Mesodermal cell (in vitro differentiated cells): ENCODE results near the gene JMJD1C.

ENCODE experiments used
- H3K27ac ChIP-seq: 2 replicates; pipeline ENCODE4 v1.7.0; 2013; ENCODE audit warnings: mild to moderate bottlenecking, low read depth, low read length, moderate library complexity; ENCODE audit not compliant: severe bottlenecking
- H3K36me3 ChIP-seq: 2 replicates; pipeline ENCODE4 v1.7.1; 2013; ENCODE audit warnings: mild to moderate bottlenecking, low read length, moderate library complexity; ENCODE audit not compliant: control insufficient read depth, insufficient read depth
- H3K4me1 ChIP-seq: one replicate; pipeline ENCODE4 v1.7.1; 2013; ENCODE audit warnings: mild to moderate bottlenecking, low read length; ENCODE audit not compliant: insufficient read depth, control insufficient read depth, poor library complexity, severe bottlenecking
- H3K4me3 ChIP-seq: 2 replicates; pipeline ENCODE4 v1.7.0; 2013; ENCODE audit warnings: low read length, control low read depth, mild to moderate bottlenecking; ENCODE audit not compliant: insufficient read depth, poor library complexity, severe bottlenecking; ENCODE audit errors: extremely low read depth
- H3K9me3 ChIP-seq: 2 replicates; pipeline ENCODE4 v1.7.1; 2013; ENCODE audit warnings: mild to moderate bottlenecking, low read length, moderate library complexity; ENCODE audit not compliant: control insufficient read depth
- WGBS, 2 experiments: methylation state at CpG; one replicate each; pipeline ENCODE4 v1.1.5; 2013; ENCODE audit warnings: missing lambda C conversion rate in 2 of 2; ENCODE audit not compliant: insufficient coverage in 2 of 2; 5-methylcytosine and 5-hydroxymethylcytosine counted together

The JMJD1C gene

DNA sequence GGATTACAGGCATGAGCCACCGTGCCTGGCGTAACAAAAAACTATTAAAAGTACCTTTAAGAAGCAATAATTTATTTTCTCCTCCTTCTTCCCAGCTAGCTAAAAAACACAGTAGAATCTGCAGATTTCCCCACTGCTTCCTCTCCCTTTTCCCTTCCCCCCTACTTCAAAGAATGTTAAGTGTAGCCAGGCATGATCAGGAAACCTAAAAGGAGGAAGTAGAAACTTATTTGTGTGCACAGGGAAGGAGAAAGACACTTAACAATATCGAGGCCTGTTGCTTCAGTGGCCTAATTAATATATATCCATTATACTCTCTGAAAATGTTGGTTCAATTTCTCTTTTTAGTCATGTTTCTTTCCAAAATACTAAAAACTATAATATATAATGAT is 204.9 kb downstream of the JMJD1C start:
- Histone ChIP-seq H3K9me3 (no peaks in the 10 kb centered on the region), H3K36me3 (peaks cover 41% of the 10 kb centered on the region), H3K4me3 (no peak overlapping the region), H3K4me1 (peaks cover 7% of the 10 kb centered on the region), H3K27ac (no peak overlapping the region)
- 86 to 97% methylated on average over 2 of the region's 3 CpGs for WGBS, 2 experiments

DNA sequence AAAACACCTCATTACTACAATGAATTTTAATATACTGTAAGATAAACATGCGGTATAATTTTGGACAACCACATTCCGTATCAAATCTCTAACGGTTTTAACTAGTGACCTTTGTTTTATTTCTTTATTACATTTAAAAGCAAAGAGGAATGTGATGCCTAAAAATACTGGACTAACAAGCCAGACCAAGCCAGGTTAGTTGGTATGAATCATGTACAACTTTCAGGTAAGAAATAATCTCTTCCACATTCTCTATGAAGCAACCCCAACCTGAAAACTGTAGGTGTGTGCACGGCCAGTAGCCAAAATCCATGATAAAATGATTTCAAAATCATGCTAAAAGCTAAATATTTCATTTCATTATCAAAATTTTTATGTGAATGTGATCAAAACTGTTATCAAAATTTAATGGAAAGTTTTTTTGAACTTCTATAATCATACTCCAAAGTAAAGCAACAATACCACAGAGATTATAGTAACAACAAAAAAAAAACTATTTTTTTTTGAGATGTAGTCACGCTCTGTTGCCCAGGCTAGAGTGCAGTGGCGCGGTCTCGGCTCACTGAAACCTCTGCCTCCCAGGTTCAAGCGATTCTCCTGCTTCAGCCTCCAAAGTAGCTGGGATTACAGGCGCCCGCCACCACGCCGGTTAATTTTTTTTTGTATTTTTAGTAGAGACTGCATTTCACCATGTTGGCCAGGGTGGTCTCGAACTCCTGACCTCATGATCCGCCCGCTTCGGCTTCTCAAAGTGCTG is 205.5 kb downstream of the JMJD1C start:
- 94 to 97% methylated on average over 9 to 13 of the region's 17 CpGs for WGBS, 2 experiments
- peaks cover 7% of the 10 kb centered on the region for H3K4me1 ChIP-seq
- no peak overlapping the region for H3K27ac ChIP-seq
- peaks cover 41% of the 10 kb centered on the region for H3K36me3 ChIP-seq
- no peak overlapping the region for H3K4me3 ChIP-seq
- no peaks in the 10 kb centered on the region for H3K9me3 ChIP-seq

DNA sequence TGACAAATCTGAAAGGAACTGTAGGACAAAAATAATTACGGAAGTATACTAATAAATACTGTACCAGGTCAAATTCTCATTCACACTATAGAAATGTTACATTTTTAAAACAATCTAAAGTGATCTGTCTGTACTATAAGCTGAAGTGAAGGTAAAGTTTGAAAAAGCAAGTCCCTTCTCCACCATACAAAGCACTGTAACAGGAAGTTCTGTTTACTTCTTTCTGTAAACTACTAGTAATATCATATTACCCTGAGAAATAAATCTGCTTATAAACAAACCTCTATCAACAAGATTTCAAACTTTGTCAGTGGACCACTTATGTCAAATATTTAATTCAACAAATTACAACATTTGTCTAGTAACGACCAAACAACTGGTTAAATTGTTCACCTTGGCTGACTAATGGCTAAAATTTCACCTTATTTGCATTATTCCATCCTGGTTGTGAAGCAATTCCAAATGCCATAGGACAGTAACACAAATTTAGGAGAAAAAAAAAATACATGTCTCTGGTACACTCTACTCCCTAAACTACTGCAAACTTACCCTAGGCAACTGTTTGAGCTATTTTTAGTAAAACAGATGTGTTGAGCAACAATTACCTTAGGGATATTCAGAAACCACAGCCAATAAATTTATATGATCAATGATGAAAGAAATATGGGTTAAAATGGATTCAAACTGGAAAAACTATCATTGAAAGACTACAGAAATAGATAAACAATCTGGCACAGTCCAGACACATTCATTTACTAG is 206.7 kb downstream of the JMJD1C start:
- H3K27ac ChIP-seq = no peak overlapping the region
- H3K36me3 ChIP-seq = peaks cover 41% of the 10 kb centered on the region
- no peaks in the 10 kb centered on the region for H3K9me3 ChIP-seq
- peaks cover 7% of the 10 kb centered on the region for H3K4me1 ChIP-seq
- H3K4me3 ChIP-seq = no peak overlapping the region
- no CpG with 5 or more reads among the region's 2 CpGs for WGBS, 2 experiments

DNA sequence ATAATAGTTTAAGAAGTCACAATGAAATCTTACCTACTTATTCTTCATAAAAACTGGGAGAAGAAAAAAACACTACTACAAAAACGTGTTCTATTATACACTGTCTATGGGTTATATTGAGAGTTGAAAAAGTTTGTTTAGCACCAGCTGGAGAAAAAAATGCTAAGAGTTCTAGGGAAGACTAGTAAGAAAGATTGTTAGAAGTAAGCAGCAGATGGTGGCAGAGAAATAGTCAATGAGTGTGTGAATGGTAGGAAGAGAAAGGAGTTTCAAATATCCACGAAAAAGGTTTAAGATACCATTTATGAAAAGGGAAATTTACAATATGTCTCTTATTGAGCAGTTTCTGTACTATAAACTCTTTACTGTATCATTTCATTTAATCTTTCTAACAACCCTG is 208.0 kb downstream of the JMJD1C start:
- no peaks in the 10 kb centered on the region for H3K9me3 ChIP-seq
- H3K36me3 ChIP-seq = peaks cover 34% of the 10 kb centered on the region
- no peak overlapping the region for H3K4me3 ChIP-seq
- WGBS, 2 experiments = 100% methylated on average over 1 of the region's 2 CpGs; no CpG with 5 or more reads in 1 of the 2 experiments
- H3K27ac ChIP-seq = no peak overlapping the region
- peaks cover 7% of the 10 kb centered on the region for H3K4me1 ChIP-seq

DNA sequence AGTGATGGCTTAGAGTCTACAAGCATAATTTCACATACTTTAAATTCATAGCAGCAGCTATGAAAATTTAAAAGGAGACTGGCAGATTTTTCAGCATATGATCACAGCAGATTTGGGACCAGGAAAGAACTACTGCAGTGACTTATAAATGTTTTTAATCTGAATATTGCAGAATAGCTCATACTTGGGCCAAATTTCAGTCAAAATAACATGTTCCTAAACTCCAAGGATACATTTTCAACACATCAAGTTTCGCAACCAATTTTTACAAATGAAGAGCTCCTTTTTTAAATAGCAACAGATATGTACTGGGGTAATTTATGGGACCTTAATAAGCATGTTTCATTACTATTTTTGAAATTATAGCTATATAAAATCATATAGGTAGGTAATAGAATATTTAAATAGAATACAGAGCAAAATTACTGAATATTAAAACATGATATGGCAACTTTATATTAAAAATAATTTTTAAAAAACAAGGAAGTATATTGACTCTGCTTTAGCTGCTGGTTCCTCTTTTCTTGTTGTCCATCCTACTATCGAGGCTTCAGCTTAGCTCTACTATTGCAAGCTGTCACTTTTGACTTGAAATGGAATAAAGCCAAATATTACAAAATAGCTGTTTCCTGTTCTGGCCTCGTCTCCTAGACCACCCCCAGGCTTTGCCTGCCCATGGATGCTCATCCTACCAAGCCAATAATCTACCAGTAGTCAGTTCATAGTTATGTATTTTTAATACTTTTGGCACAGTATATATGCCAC is 209.6 kb downstream of the JMJD1C start:
- peaks cover 36% of the 10 kb centered on the region for H3K36me3 ChIP-seq
- no peak overlapping the region for H3K27ac ChIP-seq
- 100% methylated on average over 1 of the region's 3 CpGs; no CpG with 5 or more reads in 1 of the 2 experiments for WGBS, 2 experiments
- no peak overlapping the region for H3K4me3 ChIP-seq
- H3K4me1 ChIP-seq = peaks cover 7% of the 10 kb centered on the region
- H3K9me3 ChIP-seq = no peaks in the 10 kb centered on the region

DNA sequence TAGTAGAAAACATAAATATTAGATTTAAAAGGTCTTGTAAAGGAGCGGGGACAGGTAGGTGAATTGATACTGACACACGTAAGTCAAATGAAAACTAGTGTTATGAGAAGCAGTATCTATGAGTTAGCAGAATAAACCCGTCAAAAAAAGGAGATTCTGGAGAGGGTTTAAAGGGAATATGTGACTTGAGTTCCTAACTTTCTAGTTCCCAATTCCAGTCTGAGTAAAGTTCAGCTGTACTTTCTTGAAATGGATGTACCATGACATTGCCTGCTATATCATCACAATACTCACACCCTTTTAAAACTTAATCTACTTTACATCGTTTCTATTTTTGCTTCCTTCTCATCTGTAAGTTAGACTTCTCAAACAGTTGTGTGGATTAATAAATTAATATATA is 210.5 kb downstream of the JMJD1C start:
- H3K27ac ChIP-seq = no peak overlapping the region
- H3K4me3 ChIP-seq = no peak overlapping the region
- H3K4me1 ChIP-seq = peaks cover 7% of the 10 kb centered on the region
- 83% methylated on average over 3 of the region's 4 CpGs; no CpG with 5 or more reads in 1 of the 2 experiments for WGBS, 2 experiments
- H3K9me3 ChIP-seq = no peaks in the 10 kb centered on the region
- H3K36me3 ChIP-seq = peaks cover 37% of the 10 kb centered on the region

DNA sequence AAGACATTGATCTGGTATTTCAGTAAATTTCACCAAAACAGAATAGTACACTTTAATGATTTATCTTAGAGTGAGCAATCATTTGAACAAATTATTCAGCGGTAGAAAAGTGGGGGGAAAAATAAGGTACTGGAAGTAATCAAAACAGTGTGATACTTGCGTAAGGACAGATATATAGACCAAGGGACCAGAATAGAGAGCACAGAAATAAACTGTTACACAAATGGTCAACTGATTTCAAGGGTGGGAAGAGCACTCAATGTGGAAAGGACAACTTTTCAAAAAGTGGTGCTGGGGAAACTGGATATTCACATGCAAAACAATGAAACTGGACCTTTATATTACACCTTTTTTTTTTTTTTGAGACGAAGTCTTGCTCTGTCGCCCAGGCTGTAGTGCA is 212.7 kb downstream of the JMJD1C start:
- no peak overlapping the region for H3K4me3 ChIP-seq
- H3K9me3 ChIP-seq = no peaks in the 10 kb centered on the region
- no peaks in the 10 kb centered on the region for H3K4me1 ChIP-seq
- WGBS, 2 experiments = 92 to 100% methylated on average over 4 of the region's 4 CpGs
- peaks cover 45% of the 10 kb centered on the region for H3K36me3 ChIP-seq
- no peak overlapping the region for H3K27ac ChIP-seq

DNA sequence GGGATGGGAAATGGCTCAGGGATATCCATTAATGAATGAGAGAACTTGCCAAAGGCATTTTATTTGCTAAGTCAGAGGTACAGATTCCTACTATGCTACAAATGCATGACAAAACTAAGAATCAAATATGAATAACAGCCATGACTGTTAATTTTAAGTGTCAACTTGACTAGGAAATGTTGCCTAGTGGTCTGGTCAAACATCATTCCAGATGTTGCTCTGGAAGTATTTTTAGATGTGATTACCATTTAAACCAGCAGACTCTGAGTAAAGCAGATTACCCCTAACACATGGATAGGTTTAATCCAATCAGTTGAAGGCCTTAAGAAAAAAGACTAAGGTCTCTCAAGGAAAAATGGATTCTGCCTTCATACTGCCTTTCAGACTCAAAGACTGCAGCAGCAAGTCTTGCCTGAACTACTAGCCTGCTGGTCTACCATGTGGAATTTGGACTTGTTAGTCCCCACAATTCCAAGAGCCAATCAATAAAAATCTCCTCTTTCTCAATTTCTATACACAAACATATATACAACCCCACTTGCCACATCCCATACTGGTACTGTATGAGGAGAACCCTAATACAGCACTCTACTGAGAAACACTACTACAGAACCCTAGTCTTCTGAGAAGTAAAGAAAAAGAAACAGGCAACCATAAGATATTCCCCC is 213.5 kb downstream of the JMJD1C start:
- H3K36me3 ChIP-seq = peaks cover 43% of the 10 kb centered on the region
- H3K27ac ChIP-seq = no peak overlapping the region
- H3K4me1 ChIP-seq = no peaks in the 10 kb centered on the region
- H3K4me3 ChIP-seq = no peak overlapping the region
- H3K9me3 ChIP-seq = no peaks in the 10 kb centered on the region

DNA sequence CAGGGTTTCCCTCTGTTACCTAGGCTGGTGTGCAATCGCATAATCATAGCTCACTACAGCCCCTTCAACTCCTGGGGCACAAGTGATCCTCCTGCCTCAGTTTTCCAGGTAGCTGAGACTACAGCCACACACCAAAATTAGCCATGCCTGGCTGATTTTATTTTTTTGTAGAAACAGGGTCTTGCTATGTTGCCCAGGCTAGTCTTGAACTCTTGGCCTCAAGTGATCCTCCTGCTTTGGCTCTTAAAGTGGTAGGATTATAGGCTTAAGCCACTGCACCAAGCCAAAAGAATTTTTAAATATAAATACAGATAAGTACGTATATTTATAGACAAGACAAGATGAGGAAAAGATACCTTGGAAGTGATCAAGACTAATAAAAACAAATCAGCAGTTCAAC is 215.7 kb downstream of the JMJD1C start:
- Histone ChIP-seq H3K9me3 (peaks cover 8% of the 10 kb centered on the region), H3K4me3 (no peak overlapping the region), H3K36me3 (peaks cover 38% of the 10 kb centered on the region), H3K27ac (no peak overlapping the region), H3K4me1 (no peaks in the 10 kb centered on the region)
- 83 to 100% methylated on average over 1 of the region's 2 CpGs for WGBS, 2 experiments

DNA sequence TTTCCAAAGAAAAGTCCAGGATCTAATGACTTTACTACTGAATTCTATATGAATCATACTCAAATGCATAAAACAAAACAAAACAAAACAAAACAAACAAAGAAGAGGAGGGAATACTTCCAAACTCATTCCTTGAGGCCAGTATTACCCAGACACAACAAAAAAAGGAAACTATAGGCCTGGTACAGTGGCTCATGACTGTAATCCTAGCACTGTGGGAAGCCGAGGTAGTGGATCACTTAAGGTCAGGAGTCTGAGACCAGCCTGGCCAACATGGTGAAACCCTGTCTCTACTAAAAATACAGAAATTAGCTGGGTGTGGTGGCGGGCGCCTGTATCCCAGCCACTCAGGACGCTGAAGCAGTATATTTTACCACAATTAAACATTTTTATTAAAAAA is 218.0 kb downstream of the JMJD1C start:
- Histone ChIP-seq H3K9me3 (peaks cover 8% of the 10 kb centered on the region), H3K4me3 (no peak overlapping the region), H3K27ac (no peak overlapping the region), H3K36me3 (peaks cover 38% of the 10 kb centered on the region), H3K4me1 (no peaks in the 10 kb centered on the region)
- WGBS, 2 experiments = 85 to 93% methylated on average over 2 to 4 of the region's 4 CpGs
